Measurements from ENCODE around the gene OR4D9.
"Not testable (repeated sequence)": the region's sequence is repeated elsewhere in the genome, so short reads cannot be mapped to it uniquely, and the experiment has no call there.

The OR4D9 gene
- 0 reads per million in 3 donors for total RNA-seq

- H3K4me1 ChIP-seq (ENCODE audit: control insufficient read depth, insufficient read depth, low read length, poor library complexity, severe bottlenecking): peaks cover 5% of the 10 kb centered on the region
- H3K27ac ChIP-seq (ENCODE audit: insufficient read depth, low read length, poor library complexity, severe bottlenecking): no peak within 1 kb of the TSS
- no peaks in the 10 kb centered on the region for H3K36me3 ChIP-seq (ENCODE audit: control insufficient read depth, insufficient read depth, low read length)
- no peaks in the 10 kb centered on the region for H3K27me3 ChIP-seq (replicated peaks; ENCODE audit: control insufficient read depth, insufficient read depth, low read length, poor library complexity, severe bottlenecking)
- H3K9me3 ChIP-seq (ENCODE audit: control insufficient read depth, low read length): no peaks in the 10 kb centered on the region
- DNase-seq: no peak
- no peak within 1 kb of the TSS for H3K4me3 ChIP-seq (ENCODE audit: insufficient read depth, low read depth, low read length, poor library complexity, severe bottlenecking)
These were observed at the start of gene OR4D9 for GRCh38 chr11:59510941-59511589. Gene OR4D9, plus strand, starts transcription at chr11:59511539. Its CDS starts 3,374 bp downstream, at chr11:59514913.

GRCh38 chr11:59463190-59463641, 48.1 kb upstream of the OR4D9 start:
- no peak for DNase-seq
- no peaks in the 10 kb centered on the region for H3K9me3 ChIP-seq (ENCODE audit: control insufficient read depth, low read length)
- H3K27me3 ChIP-seq (replicated peaks; ENCODE audit: control insufficient read depth, insufficient read depth, low read length, poor library complexity, severe bottlenecking): no peaks in the 10 kb centered on the region
- H3K36me3 ChIP-seq (ENCODE audit: control insufficient read depth, insufficient read depth, low read length): no peaks in the 10 kb centered on the region
- no peak overlapping the region for H3K27ac ChIP-seq (ENCODE audit: insufficient read depth, low read length, poor library complexity, severe bottlenecking)
- H3K4me1 ChIP-seq (ENCODE audit: control insufficient read depth, insufficient read depth, low read length, poor library complexity, severe bottlenecking): no peaks in the 10 kb centered on the region
- H3K4me3 ChIP-seq (ENCODE audit: insufficient read depth, low read depth, low read length, poor library complexity, severe bottlenecking): no peak overlapping the region

GRCh38 chr11:59473015-59473414, 38.3 kb upstream of the OR4D9 start, which contains the start of gene OR4D10:
Gene OR4D10, plus strand, starts transcription at chr11:59473315. Its CDS starts 4,115 bp downstream, at chr11:59477430.
- Histone ChIP-seq H3K36me3 (ENCODE audit: control insufficient read depth, insufficient read depth, low read length) (no peaks in the 10 kb centered on the region), H3K4me1 (ENCODE audit: control insufficient read depth, insufficient read depth, low read length, poor library complexity, severe bottlenecking) (no peaks in the 10 kb centered on the region), H3K27me3 (replicated peaks; ENCODE audit: control insufficient read depth, insufficient read depth, low read length, poor library complexity, severe bottlenecking) (peaks cover 4% of the 10 kb centered on the region), H3K9me3 (ENCODE audit: control insufficient read depth, low read length) (no peaks in the 10 kb centered on the region), H3K27ac (ENCODE audit: insufficient read depth, low read length, poor library complexity, severe bottlenecking) (no peak within 1 kb of the TSS), H3K4me3 (ENCODE audit: insufficient read depth, low read depth, low read length, poor library complexity, severe bottlenecking) (no peak within 1 kb of the TSS)
- DNase-seq: no peak

- Histone ChIP-seq H3K4me1 (ENCODE audit: control insufficient read depth, insufficient read depth, low read length, poor library complexity, severe bottlenecking) (no peaks in the 10 kb centered on the region), H3K9me3 (ENCODE audit: control insufficient read depth, low read length) (no peaks in the 10 kb centered on the region), H3K36me3 (ENCODE audit: control insufficient read depth, insufficient read depth, low read length) (no peaks in the 10 kb centered on the region), H3K27me3 (replicated peaks; ENCODE audit: control insufficient read depth, insufficient read depth, low read length, poor library complexity, severe bottlenecking) (peaks cover 4% of the 10 kb centered on the region), H3K27ac (ENCODE audit: insufficient read depth, low read length, poor library complexity, severe bottlenecking) (no peak overlapping the region), H3K4me3 (ENCODE audit: insufficient read depth, low read depth, low read length, poor library complexity, severe bottlenecking) (no peak overlapping the region)
- no peak for DNase-seq
These were observed 36.2 kb upstream of the OR4D9 start for GRCh38 chr11:59475176-59475575.

- Histone ChIP-seq H3K36me3 (ENCODE audit: control insufficient read depth, insufficient read depth, low read length) (no peaks in the 10 kb centered on the region), H3K4me3 (ENCODE audit: insufficient read depth, low read depth, low read length, poor library complexity, severe bottlenecking) (no peak overlapping the region), H3K4me1 (ENCODE audit: control insufficient read depth, insufficient read depth, low read length, poor library complexity, severe bottlenecking) (no peaks in the 10 kb centered on the region), H3K27me3 (replicated peaks; ENCODE audit: control insufficient read depth, insufficient read depth, low read length, poor library complexity, severe bottlenecking) (no peaks in the 10 kb centered on the region), H3K9me3 (ENCODE audit: control insufficient read depth, low read length) (no peaks in the 10 kb centered on the region), H3K27ac (ENCODE audit: insufficient read depth, low read length, poor library complexity, severe bottlenecking) (no peak overlapping the region)
- DNase-seq: no peak
These were observed 31.4 kb upstream of the OR4D9 start for GRCh38 chr11:59479906-59480305.

DNA sequence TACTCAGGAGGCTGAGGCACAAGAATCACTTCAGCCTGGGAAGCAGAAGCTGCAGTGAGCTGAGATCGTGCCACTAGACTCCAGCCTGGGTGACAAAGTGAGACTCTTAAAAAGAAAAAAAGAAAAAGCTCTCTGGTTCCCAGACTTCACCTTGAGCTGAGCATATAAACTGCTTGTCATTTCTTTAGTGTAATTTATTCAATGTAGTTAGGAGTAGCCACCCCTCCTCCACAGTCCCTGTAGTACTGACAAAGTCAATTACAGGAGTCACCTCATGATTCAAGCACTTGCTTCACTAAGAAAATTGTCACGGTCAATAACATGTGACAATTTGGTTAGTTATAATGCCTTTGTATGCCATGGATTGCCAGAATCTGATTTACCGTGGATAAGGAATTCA, 31.0 kb upstream of the OR4D9 start:
- H3K4me1 ChIP-seq (ENCODE audit: control insufficient read depth, insufficient read depth, low read length, poor library complexity, severe bottlenecking): no peaks in the 10 kb centered on the region

GRCh38 chr11:59501931-59502330, 9.4 kb upstream of the OR4D9 start:
- no peaks in the 10 kb centered on the region for H3K36me3 ChIP-seq (ENCODE audit: control insufficient read depth, insufficient read depth, low read length)
- no peaks in the 10 kb centered on the region for H3K27me3 ChIP-seq (replicated peaks; ENCODE audit: control insufficient read depth, insufficient read depth, low read length, poor library complexity, severe bottlenecking)
- DNase-seq: no peak
- no peaks in the 10 kb centered on the region for H3K9me3 ChIP-seq (ENCODE audit: control insufficient read depth, low read length)
- no peak overlapping the region for H3K27ac ChIP-seq (ENCODE audit: insufficient read depth, low read length, poor library complexity, severe bottlenecking)
- no peak overlapping the region for H3K4me3 ChIP-seq (ENCODE audit: insufficient read depth, low read depth, low read length, poor library complexity, severe bottlenecking)
- no peaks in the 10 kb centered on the region for H3K4me1 ChIP-seq (ENCODE audit: control insufficient read depth, insufficient read depth, low read length, poor library complexity, severe bottlenecking)

More for the DNA sequence above, 31.0 kb upstream of the OR4D9 start:
- Histone ChIP-seq H3K9me3 (ENCODE audit: control insufficient read depth, low read length) (no peaks in the 10 kb centered on the region), H3K4me3 (ENCODE audit: insufficient read depth, low read depth, low read length, poor library complexity, severe bottlenecking) (no peak overlapping the region), H3K36me3 (ENCODE audit: control insufficient read depth, insufficient read depth, low read length) (no peaks in the 10 kb centered on the region), H3K27ac (ENCODE audit: insufficient read depth, low read length, poor library complexity, severe bottlenecking) (no peak overlapping the region), H3K27me3 (replicated peaks; ENCODE audit: control insufficient read depth, insufficient read depth, low read length, poor library complexity, severe bottlenecking) (no peaks in the 10 kb centered on the region)
- DNase-seq: no peak

GRCh38 chr11:59503276-59503675, 8.1 kb upstream of the OR4D9 start, which contains the start of gene OR4D11:
Gene OR4D11, plus strand, starts transcription at chr11:59503576. Its CDS starts 0 bp downstream, at chr11:59503576.
- Histone ChIP-seq H3K4me1 (ENCODE audit: control insufficient read depth, insufficient read depth, low read length, poor library complexity, severe bottlenecking) (no peaks in the 10 kb centered on the region), H3K4me3 (ENCODE audit: insufficient read depth, low read depth, low read length, poor library complexity, severe bottlenecking) (no peak within 1 kb of the TSS), H3K27me3 (replicated peaks; ENCODE audit: control insufficient read depth, insufficient read depth, low read length, poor library complexity, severe bottlenecking) (no peaks in the 10 kb centered on the region), H3K36me3 (ENCODE audit: control insufficient read depth, insufficient read depth, low read length) (no peaks in the 10 kb centered on the region), H3K9me3 (ENCODE audit: control insufficient read depth, low read length) (no peaks in the 10 kb centered on the region), H3K27ac (ENCODE audit: insufficient read depth, low read length, poor library complexity, severe bottlenecking) (no peak within 1 kb of the TSS)
- DNase-seq: no peak

- H3K4me1 ChIP-seq (ENCODE audit: control insufficient read depth, insufficient read depth, low read length, poor library complexity, severe bottlenecking): peaks cover 5% of the 10 kb centered on the region
- no peaks in the 10 kb centered on the region for H3K9me3 ChIP-seq (ENCODE audit: control insufficient read depth, low read length)
- H3K27ac ChIP-seq (ENCODE audit: insufficient read depth, low read length, poor library complexity, severe bottlenecking): no peak overlapping the region
- no peak for DNase-seq
- H3K36me3 ChIP-seq (ENCODE audit: control insufficient read depth, insufficient read depth, low read length): no peaks in the 10 kb centered on the region
- no peaks in the 10 kb centered on the region for H3K27me3 ChIP-seq (replicated peaks; ENCODE audit: control insufficient read depth, insufficient read depth, low read length, poor library complexity, severe bottlenecking)
- no peak overlapping the region for H3K4me3 ChIP-seq (ENCODE audit: insufficient read depth, low read depth, low read length, poor library complexity, severe bottlenecking)
These were observed 336 bp downstream of the OR4D9 start for GRCh38 chr11:59511675-59512074.

DNA sequence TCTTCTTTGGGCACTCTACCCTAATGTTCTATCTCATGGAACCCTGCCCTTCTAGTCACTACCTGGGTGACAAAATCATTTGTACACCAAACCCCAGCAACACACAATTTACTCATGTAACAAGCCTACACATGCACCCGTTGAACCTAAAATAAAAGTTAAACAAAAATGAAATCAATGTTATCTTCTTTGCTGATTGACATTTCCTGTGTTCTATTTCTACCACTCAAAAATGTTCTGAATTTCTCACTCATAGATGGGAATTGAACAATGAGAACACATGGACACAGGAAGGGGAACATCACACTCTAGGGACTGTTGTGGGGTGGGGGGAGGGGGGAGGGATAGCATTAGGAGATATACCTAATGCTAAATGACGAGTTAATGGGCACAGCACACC, 8.8 kb downstream of the OR4D9 start:
- H3K27ac ChIP-seq (ENCODE audit: insufficient read depth, low read length, poor library complexity, severe bottlenecking); H3K36me3 ChIP-seq (ENCODE audit: control insufficient read depth, insufficient read depth, low read length); H3K4me3 ChIP-seq (ENCODE audit: insufficient read depth, low read depth, low read length, poor library complexity, severe bottlenecking); H3K9me3 ChIP-seq (ENCODE audit: control insufficient read depth, low read length); H3K4me1 ChIP-seq (ENCODE audit: control insufficient read depth, insufficient read depth, low read length, poor library complexity, severe bottlenecking); H3K27me3 ChIP-seq (replicated peaks; ENCODE audit: control insufficient read depth, insufficient read depth, low read length, poor library complexity, severe bottlenecking); DNase-seq: not testable (repeated sequence)
